HepG2 (cell line): Measurements from ENCODE around the gene ACTR6. TPM values are rescaled to one million over a fixed set of nuclear protein-coding genes. Genes with fewer than 3 reads are reported as not detected.
A peak's percentile ranks its signal among the peaks of the same experiment; 100 is the strongest.

Experiments
- ATAC-seq: fragments of 200-7000 bp; cut with Tn5 transposase; 3 replicates; pipeline ENCODE4 v1.9.1; 2020; ENCODE audit warnings: mild to moderate bottlenecking, moderate library complexity
- BruUV-seq: library from RNA; stranded (reverse); fragments of 400-500 nt; replicated peaks from 2 replicates; lab custom pipeline; 2021; lab: Mats Ljungman, UMichigan
- CTCF ChIA-PET: fragments of 300-600 bp; formaldehyde crosslinking; extraction: SDS; loops from one replicate; lab custom pipeline; 2021; ENCODE audit warnings: low total read pairs, inconsistent platforms, low intra/inter-chr PET ratio; lab: Yijun Ruan, JAX
- POLR2A ChIA-PET: fragments of 350-600 bp; sonication (Branson Sonifier 250); formaldehyde crosslinking; loops from one replicate; lab custom pipeline; 2020; ENCODE audit warnings: antibody characterized with exemption, inconsistent platforms; lab: Yijun Ruan, JAX
- DNase-seq: peaks from one replicate; pipeline ENCODE4 v3.0.0-alpha.2; 2015; ENCODE audit warnings: low spot score
- FAIRE-seq: peaks from 3 replicates; lab custom pipeline; 2011; peaks lifted over from hg19 to GRCh38; lab: Jason Lieb, UNC
- H2AFZ ChIP-seq: one replicate; pipeline ENCODE4 v1.6.1; 2011; ENCODE audit warnings: low read length, inconsistent platforms
- H3K27ac ChIP-seq: fragments of 300-600 bp; 3 replicates; pipeline ENCODE4 v1.8.0; 2011; ENCODE audit warnings: mixed run types, mild to moderate bottlenecking, mixed read lengths, low read length, inconsistent platforms; ENCODE audit not compliant: insufficient read depth; ENCODE audit errors: extremely low read length
- H3K27me3 ChIP-seq, 2 experiments: fragments of 200-600 bp in 1 of 2; 2 replicates in 1 of 2; 3 replicates in 1 of 2; pipeline versions ENCODE4 v1.6.0 to v1.8.0; 2011; ENCODE audit warnings: low read length in 2 of 2, mild to moderate bottlenecking in 2 of 2, moderate library complexity in 2 of 2, inconsistent platforms in 1 of 2; ENCODE audit not compliant: insufficient read depth in 2 of 2, control insufficient read depth in 1 of 2
- H3K36me3 ChIP-seq, 2 experiments: fragments of 200-600 bp in 1 of 2; replicated peaks in 1 of 2; 2 replicates in 1 of 2; 3 replicates in 1 of 2; pipeline versions ENCODE4 v1.5.1 to v1.8.0; 2011; ENCODE audit warnings: low read length in 2 of 2, inconsistent platforms in 1 of 2; ENCODE audit not compliant: insufficient read depth in 2 of 2, control insufficient read depth in 1 of 2
- H3K4me1 ChIP-seq: 2 replicates; pipeline ENCODE4 v1.5.1; 2012; ENCODE audit warnings: low read length, inconsistent platforms; ENCODE audit not compliant: insufficient read depth
- H3K4me2 ChIP-seq: 2 replicates; pipeline ENCODE4 v1.6.0; 2011; ENCODE audit warnings: low read depth, low read length, inconsistent platforms
- H3K4me3 ChIP-seq, 3 experiments: fragments of 200-600 bp in 1 of 3; sonication (generic), shearing (Covaris generic) in 1 of 3; replicated peaks in 1 of 3; 2 replicates each; pipeline ENCODE4 v1.5.1; 2011 to 2016; ENCODE audit warnings: low read length in 3 of 3, inconsistent platforms in 2 of 3, low read depth in 2 of 3, mild to moderate bottlenecking in 2 of 3, control low read depth in 1 of 3, mixed read lengths in 1 of 3; ENCODE audit not compliant: insufficient read depth in 1 of 3
- H3K79me2 ChIP-seq: one replicate; pipeline ENCODE4 v1.6.1; 2011; ENCODE audit warnings: low read length, inconsistent platforms; ENCODE audit not compliant: insufficient read depth
- H3K9ac ChIP-seq: 2 replicates; pipeline ENCODE4 v1.6.0; 2011; ENCODE audit warnings: mild to moderate bottlenecking, low read depth, low read length, inconsistent platforms; ENCODE audit not compliant: insufficient read depth
- H3K9me3 ChIP-seq: 2 replicates; pipeline ENCODE4 v1.5.1; 2012; ENCODE audit warnings: mild to moderate bottlenecking, low read length
- H4K20me1 ChIP-seq: 2 replicates; pipeline ENCODE4 v1.6.0; 2011; ENCODE audit warnings: inconsistent platforms, mild to moderate bottlenecking, low read length, moderate library complexity; ENCODE audit not compliant: insufficient read depth
- HNRNPH1 ChIP-seq: fragments of 200-400 bp; formaldehyde crosslinking; optimal IDR thresholded peaks from 2 replicates; pipeline ENCODE3; 2017; ENCODE audit warnings: mild to moderate bottlenecking, low read depth, low read length
- HOXA9 ChIP-seq: sonication (generic); formaldehyde crosslinking; IDR thresholded peaks from 2 replicates; pipeline ENCODE4 v1.8.1; 2022; ENCODE audit warnings: missing genetic modification reagents, mild to moderate bottlenecking, moderate library complexity, borderline replicate concordance
- NR2F1 ChIP-seq, 2 experiments: fragments of 450-650 bp in 1 of 2; formaldehyde crosslinking in 1 of 2; IDR thresholded peaks; 2 replicates each; pipeline versions ENCODE4 v1.5.0 to v1.6.1; 2016 to 2020; ENCODE audit warnings: mild to moderate bottlenecking in 1 of 2, missing compliant biosample characterization in 1 of 2, missing genetic modification reagents in 1 of 2, moderate library complexity in 1 of 2
- PHF20 ChIP-seq: sonication (generic); formaldehyde crosslinking; IDR thresholded peaks from 2 replicates; pipeline ENCODE4 v1.5.0; 2020; ENCODE audit warnings: mild to moderate bottlenecking, missing genetic modification reagents
- SMC3 ChIP-seq: IDR thresholded peaks from 2 replicates; pipeline ENCODE4 v1.6.1; 2011; ENCODE audit warnings: low read length, improper control_type of control experiment
- U2AF2 ChIP-seq: fragments of 200-400 bp; formaldehyde crosslinking; IDR thresholded peaks from 2 replicates; pipeline ENCODE4 v1.6.1; 2017; ENCODE audit warnings: low read depth, mild to moderate bottlenecking, low read length
- ZNF670 ChIP-seq: sonication (generic); formaldehyde crosslinking; IDR thresholded peaks from 2 replicates; pipeline ENCODE4 v1.8.0; 2022; ENCODE audit warnings: mild to moderate bottlenecking, missing genetic modification reagents, borderline replicate concordance
- WGBS: methylation state at CpG from one replicate; pipeline ENCODE4 v1.1.6; 2017; ENCODE audit warnings: low lambda C conversion rate; 5-methylcytosine and 5-hydroxymethylcytosine counted together
- in situ Hi-C: cut with HindIII; loops from 2 replicates; pipeline ENCODE4 v1.10.0; 2017; ENCODE audit warnings: low pct_unique_long_range_greater_than_20kb; ENCODE audit not compliant: extremely low pct_ligation_motif_present
- intact Hi-C: fragments of 100-400 bp; cut with micrococcal nuclease; formaldehyde crosslinking; loops from one replicate; pipeline ENCODE4 v1.10.0; 2022; ENCODE audit not compliant: unreplicated experiment
- polyA plus RNA-seq, 8 experiments: library from polyadenylated mRNA; depleted of rRNA in 3 of 8; stranded (reverse) in 7 of 8; unstranded in 1 of 8; fragments of >200 nt; fragmentation: Illumina TruSeq in 4 of 8; extraction: Trizol in 4 of 8; gene quantifications; 2 replicates each; pipeline versions ENCODE4 v1.2.1 to v1.2.3, GENCODE V29; 2011 to 2016; ENCODE audit warnings: low read depth in 4 of 8, missing spikeins in 1 of 8, mixed read lengths in 1 of 8; ENCODE audit not compliant: insufficient read depth in 1 of 8
- total RNA-seq, 5 experiments: library from RNA; depleted of rRNA; stranded (reverse); fragments of >200 nt; fragmentation: Illumina TruSeq; extraction: Trizol; gene quantifications; 2 replicates each; pipeline ENCODE4 v1.2.3, GENCODE V29; 2016; ENCODE audit warnings: low read depth in 1 of 5
- TF ChIP-seq, protein P1 (sequence below): sonication (generic); formaldehyde crosslinking; conservative IDR thresholded peaks from 2 replicates; pipeline ENCODE4 v1.4.0; 2020; ENCODE audit warnings: mild to moderate bottlenecking, missing genetic modification reagents, moderate library complexity
- TF ChIP-seq, protein P2 (sequence below): sonication (generic); formaldehyde crosslinking; IDR thresholded peaks from 2 replicates; pipeline ENCODE4 v1.4.0; 2020; ENCODE audit warnings: missing genetic modification reagents, borderline replicate concordance
- TF ChIP-seq, protein P3 (sequence below): sonication (generic); formaldehyde crosslinking; IDR thresholded peaks from 2 replicates; pipeline ENCODE4 v1.4.0; 2020; ENCODE audit warnings: missing genetic modification reagents, mild to moderate bottlenecking, borderline replicate concordance
- TF ChIP-seq, protein P4 (sequence below): sonication (generic); formaldehyde crosslinking; IDR thresholded peaks from 2 replicates; pipeline ENCODE4 v1.8.0; 2023; ENCODE audit warnings: mild to moderate bottlenecking, missing genetic modification reagents

ACTR6 gene
- total and polyA plus RNA-seq, 2 of the 13 experiments (the other 11 are each of a cell fraction or from before 2014, with no cell fraction given), result 12.9 to 22.4 TPM

- H3K79me2 ChIP-seq, result peaks cover 46% of the 10 kb centered on the region
- in situ Hi-C loops (no loop called here), intact Hi-C loops (loop anchor here (5.0 kb wide), 2 partner anchors 65 to 125 kb away; partner anchors contain the start of genes ACTR6 and BLTP3B)
- ChIA-PET POLR2A (interaction anchor here (0.7 to 2.0 kb wide), 9 partner anchors 13 to 287 kb away, joined by 3 to 16 read pairs (median 5); partner anchors contain the start of gene ACTR6), CTCF (no interaction called here)
- peak within 1 kb of the TSS; percentile 91 to 93 (median 92) for H3K4me3 ChIP-seq
- FAIRE-seq, result peak; percentile 44
- ATAC-seq, result peak; percentile 88
- H3K4me2 ChIP-seq, result peak within 1 kb of the TSS; percentile 91
- DNase-seq, result peak; percentile 88
- peak within 1 kb of the TSS; percentile 96 for H3K9ac ChIP-seq
- no peaks in the 10 kb centered on the region; a peak in 1 of 5 replicates for H3K27me3 ChIP-seq
- H3K27ac ChIP-seq, result peak within 1 kb of the TSS; percentile 91
- H3K36me3 ChIP-seq, result no peaks in the 10 kb centered on the region
- no TSS peak for BruUV-seq
- WGBS, result under 1% methylated on average over 48 of the region's 62 CpGs
- H4K20me1 ChIP-seq, result peaks cover 10% of the 10 kb centered on the region; the same call in 1 of the 2 replicates
- H3K4me1 ChIP-seq, result peaks cover 39% of the 10 kb centered on the region
- peak within 1 kb of the TSS; percentile 84 for H2AFZ ChIP-seq
- H3K9me3 ChIP-seq, result no peaks in the 10 kb centered on the region
- TF ChIP-seq HOXA9 (0 out of 2 replicates have a peak, but pooled peaks have one; percentile 16), PHF20 (CRISPR knock-in tag) (peak; percentile 30; the same call in 1 of the 2 replicates), HNRNPH1 (peak; percentile 26), U2AF2 (no peak), NR2F1 (CRISPR knock-in tag; IDR thresholded peaks at IDR 0.05) (no peak), ZNF670 (CRISPR knock-in tag) (no peak), SMC3 (no peak)
- TF ChIP-seq, protein P1, sequence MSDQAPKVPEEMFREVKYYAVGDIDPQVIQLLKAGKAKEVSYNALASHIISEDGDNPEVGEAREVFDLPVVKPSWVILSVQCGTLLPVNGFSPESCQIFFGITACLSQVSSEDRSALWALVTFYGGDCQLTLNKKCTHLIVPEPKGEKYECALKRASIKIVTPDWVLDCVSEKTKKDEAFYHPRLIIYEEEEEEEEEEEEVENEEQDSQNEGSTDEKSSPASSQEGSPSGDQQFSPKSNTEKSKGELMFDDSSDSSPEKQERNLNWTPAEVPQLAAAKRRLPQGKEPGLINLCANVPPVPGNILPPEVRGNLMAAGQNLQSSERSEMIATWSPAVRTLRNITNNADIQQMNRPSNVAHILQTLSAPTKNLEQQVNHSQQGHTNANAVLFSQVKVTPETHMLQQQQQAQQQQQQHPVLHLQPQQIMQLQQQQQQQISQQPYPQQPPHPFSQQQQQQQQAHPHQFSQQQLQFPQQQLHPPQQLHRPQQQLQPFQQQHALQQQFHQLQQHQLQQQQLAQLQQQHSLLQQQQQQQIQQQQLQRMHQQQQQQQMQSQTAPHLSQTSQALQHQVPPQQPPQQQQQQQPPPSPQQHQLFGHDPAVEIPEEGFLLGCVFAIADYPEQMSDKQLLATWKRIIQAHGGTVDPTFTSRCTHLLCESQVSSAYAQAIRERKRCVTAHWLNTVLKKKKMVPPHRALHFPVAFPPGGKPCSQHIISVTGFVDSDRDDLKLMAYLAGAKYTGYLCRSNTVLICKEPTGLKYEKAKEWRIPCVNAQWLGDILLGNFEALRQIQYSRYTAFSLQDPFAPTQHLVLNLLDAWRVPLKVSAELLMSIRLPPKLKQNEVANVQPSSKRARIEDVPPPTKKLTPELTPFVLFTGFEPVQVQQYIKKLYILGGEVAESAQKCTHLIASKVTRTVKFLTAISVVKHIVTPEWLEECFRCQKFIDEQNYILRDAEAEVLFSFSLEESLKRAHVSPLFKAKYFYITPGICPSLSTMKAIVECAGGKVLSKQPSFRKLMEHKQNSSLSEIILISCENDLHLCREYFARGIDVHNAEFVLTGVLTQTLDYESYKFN (CRISPR knock-in tag), result peak; percentile 21; the same call in 1 of the 2 replicates
- TF ChIP-seq, protein P2, sequence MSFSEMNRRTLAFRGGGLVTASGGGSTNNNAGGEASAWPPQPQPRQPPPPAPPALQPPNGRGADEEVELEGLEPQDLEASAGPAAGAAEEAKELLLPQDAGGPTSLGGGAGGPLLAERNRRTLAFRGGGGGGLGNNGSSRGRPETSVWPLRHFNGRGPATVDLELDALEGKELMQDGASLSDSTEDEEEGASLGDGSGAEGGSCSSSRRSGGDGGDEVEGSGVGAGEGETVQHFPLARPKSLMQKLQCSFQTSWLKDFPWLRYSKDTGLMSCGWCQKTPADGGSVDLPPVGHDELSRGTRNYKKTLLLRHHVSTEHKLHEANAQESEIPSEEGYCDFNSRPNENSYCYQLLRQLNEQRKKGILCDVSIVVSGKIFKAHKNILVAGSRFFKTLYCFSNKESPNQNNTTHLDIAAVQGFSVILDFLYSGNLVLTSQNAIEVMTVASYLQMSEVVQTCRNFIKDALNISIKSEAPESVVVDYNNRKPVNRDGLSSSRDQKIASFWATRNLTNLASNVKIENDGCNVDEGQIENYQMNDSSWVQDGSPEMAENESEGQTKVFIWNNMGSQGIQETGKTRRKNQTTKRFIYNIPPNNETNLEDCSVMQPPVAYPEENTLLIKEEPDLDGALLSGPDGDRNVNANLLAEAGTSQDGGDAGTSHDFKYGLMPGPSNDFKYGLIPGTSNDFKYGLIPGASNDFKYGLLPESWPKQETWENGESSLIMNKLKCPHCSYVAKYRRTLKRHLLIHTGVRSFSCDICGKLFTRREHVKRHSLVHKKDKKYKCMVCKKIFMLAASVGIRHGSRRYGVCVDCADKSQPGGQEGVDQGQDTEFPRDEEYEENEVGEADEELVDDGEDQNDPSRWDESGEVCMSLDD (CRISPR knock-in tag), result no peak
- TF ChIP-seq, protein P3, sequence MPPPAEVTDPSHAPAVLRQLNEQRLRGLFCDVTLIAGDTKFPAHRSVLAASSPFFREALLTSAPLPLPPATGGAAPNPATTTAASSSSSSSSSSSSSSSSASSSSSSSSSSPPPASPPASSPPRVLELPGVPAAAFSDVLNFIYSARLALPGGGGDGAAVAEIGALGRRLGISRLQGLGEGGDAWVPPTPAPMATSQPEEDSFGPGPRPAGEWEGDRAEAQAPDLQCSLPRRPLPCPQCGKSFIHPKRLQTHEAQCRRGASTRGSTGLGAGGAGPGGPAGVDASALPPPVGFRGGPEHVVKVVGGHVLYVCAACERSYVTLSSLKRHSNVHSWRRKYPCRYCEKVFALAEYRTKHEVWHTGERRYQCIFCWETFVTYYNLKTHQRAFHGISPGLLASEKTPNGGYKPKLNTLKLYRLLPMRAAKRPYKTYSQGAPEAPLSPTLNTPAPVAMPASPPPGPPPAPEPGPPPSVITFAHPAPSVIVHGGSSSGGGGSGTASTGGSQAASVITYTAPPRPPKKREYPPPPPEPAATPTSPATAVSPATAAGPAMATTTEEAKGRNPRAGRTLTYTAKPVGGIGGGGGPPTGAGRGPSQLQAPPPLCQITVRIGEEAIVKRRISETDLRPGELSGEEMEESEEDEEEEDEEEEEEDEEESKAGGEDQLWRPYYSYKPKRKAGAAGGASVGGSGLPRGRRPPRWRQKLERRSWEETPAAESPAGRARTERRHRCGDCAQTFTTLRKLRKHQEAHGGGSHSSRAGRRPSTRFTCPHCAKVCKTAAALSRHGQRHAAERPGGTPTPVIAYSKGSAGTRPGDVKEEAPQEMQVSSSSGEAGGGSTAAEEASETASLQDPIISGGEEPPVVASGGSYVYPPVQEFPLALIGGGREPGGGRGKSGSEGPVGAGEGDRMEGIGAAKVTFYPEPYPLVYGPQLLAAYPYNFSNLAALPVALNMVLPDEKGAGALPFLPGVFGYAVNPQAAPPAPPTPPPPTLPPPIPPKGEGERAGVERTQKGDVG, result no peak
- TF ChIP-seq, protein P4, sequence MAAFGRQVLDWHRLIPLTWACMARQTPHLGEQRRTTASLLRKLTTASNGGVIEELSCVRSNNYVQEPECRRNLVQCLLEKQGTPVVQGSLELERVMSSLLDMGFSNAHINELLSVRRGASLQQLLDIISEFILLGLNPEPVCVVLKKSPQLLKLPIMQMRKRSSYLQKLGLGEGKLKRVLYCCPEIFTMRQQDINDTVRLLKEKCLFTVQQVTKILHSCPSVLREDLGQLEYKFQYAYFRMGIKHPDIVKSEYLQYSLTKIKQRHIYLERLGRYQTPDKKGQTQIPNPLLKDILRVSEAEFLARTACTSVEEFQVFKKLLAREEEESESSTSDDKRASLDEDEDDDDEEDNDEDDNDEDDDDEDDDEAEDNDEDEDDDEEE, result no peak
Measured at GRCh38 chr12:100266835-100267602, 66.4 kb downstream of the ACTR6 start, which contains the start of the genes DEPDC4 and SCYL2. Gene DEPDC4, minus strand, starts transcription at chr12:100267079. Its CDS starts 3 bp downstream, at chr12:100267076. Gene SCYL2, plus strand, starts transcription at chr12:100267177. Its CDS starts 15,794 bp downstream, at chr12:100282971.
